Measurements from ENCODE around the gene RMI2.

- no peak for TF ChIP-seq CTCF (IDR thresholded peaks at IDR 0.05)
- TF ChIP-seq POLR2A (IDR thresholded peaks at IDR 0.05) = no peak
Observed at GRCh38 chr16:11395949-11396240, 50.6 kb downstream of the RMI2 start.
